ENCODE data around the gene ANKUB1. TPM values are rescaled to one million over a fixed set of nuclear protein-coding genes. Genes with fewer than 3 reads are reported as not detected.

Gene ANKUB1
- polyA plus RNA-seq, 3 donors, result 0.05 TPM; not detected in 2

GRCh38 chr3:149751551-149751950, 40.8 kb downstream of the ANKUB1 start:
- Mint-ChIP-seq H3K36me3 (peaks cover 37 to 40% of the 10 kb centered on the region in 2 donors), H3K4me3 (peak overlapping the region; percentile 95 to 99), H3K4me1 (peaks cover 21% of the 10 kb centered on the region), H3K27me3 (ENCODE audit: low read depth in 3 of 3) (peaks cover 0 to 2% (median 0%) of the 10 kb centered on the region in 3 donors), H3K9me3 (peaks cover 0 to 3% (median 0%) of the 10 kb centered on the region in 7 donors), H3K27ac (peak overlapping the region in 2 of 7 donors; percentile 40 to 94)
- Histone ChIP-seq H3K79me2 (ENCODE audit: insufficient read depth, low read length) (peaks cover 9% of the 10 kb centered on the region), H3K4me1 (ENCODE audit: control insufficient read depth in 1 of 2, insufficient read depth in 2 of 2, low read length in 2 of 2) (peaks cover 7 to 24% of the 10 kb centered on the region in 2 donors), H3K4me2 (replicated peaks; ENCODE audit: extremely low read depth, low read length, poor library complexity, severe bottlenecking) (peak overlapping the region; percentile 84), H3K9me3 (replicated peaks in 1 of 2; ENCODE audit: control insufficient read depth in 1 of 2, insufficient read depth in 1 of 2, low read length in 2 of 2) (no peaks in the 10 kb centered on the region), H3K27me3 (ENCODE audit: control insufficient read depth in 2 of 2, insufficient read depth in 2 of 2, low read length in 2 of 2) (no peaks in the 10 kb centered on the region), H2AFZ (ENCODE audit: insufficient read depth, low read depth, low read length, poor library complexity, severe bottlenecking) (peak overlapping the region; percentile 95), H3K27ac (ENCODE audit: low read depth in 1 of 2, low read length in 2 of 2) (peak overlapping the region in 1 of 2 donors; percentile 83), H3K4me3 (replicated peaks in 1 of 3; ENCODE audit: low read depth in 2 of 3, low read length in 3 of 3) (peak overlapping the region; percentile 86 to 97 (median 95)), H4K20me1 (ENCODE audit: insufficient read depth, low read length) (no peaks in the 10 kb centered on the region), H3K36me3 (replicated peaks in 1 of 2; ENCODE audit: control insufficient read depth in 1 of 2, insufficient read depth in 2 of 2, low read length in 2 of 2) (peaks cover 30 to 38% of the 10 kb centered on the region in 2 donors), H3K9ac (ENCODE audit: insufficient read depth, low read length, poor library complexity, severe bottlenecking) (peak overlapping the region; percentile 80)
- 16% methylated on average over 3 of the region's 4 CpGs for WGBS (ENCODE audit: insufficient coverage)
- peak in 2 of 3 donors; percentile 35 to 46 for DNase-seq
- TF ChIP-seq CTCF (IDR thresholded peaks at IDR 0.05), result no peak
- intact Hi-C loops (cut with micrococcal nuclease), result loop anchor here in 1 of 2 donors (5.0 kb wide), 1 partner anchor 56 kb away; no protein-coding TSS in a partner anchor

- Mint-ChIP-seq H3K4me3 (no peak overlapping the region), H3K27me3 (ENCODE audit: low read depth in 3 of 3) (no peaks in the 10 kb centered on the region), H3K4me1 (no peaks in the 10 kb centered on the region), H3K9me3 (no peaks in the 10 kb centered on the region), H3K36me3 (peaks cover 78 to 81% of the 10 kb centered on the region in 2 donors), H3K27ac (no peak overlapping the region)
- Histone ChIP-seq H3K36me3 (replicated peaks in 1 of 2; ENCODE audit: control insufficient read depth in 1 of 2, insufficient read depth in 2 of 2, low read length in 2 of 2) (peaks cover 71 to 95% of the 10 kb centered on the region in 2 donors), H3K79me2 (ENCODE audit: insufficient read depth, low read length) (no peaks in the 10 kb centered on the region), H3K27me3 (ENCODE audit: control insufficient read depth in 2 of 2, insufficient read depth in 2 of 2, low read length in 2 of 2) (no peaks in the 10 kb centered on the region), H3K4me1 (ENCODE audit: control insufficient read depth in 1 of 2, insufficient read depth in 2 of 2, low read length in 2 of 2) (no peaks in the 10 kb centered on the region), H3K27ac (ENCODE audit: low read depth in 1 of 2, low read length in 2 of 2) (no peak overlapping the region), H3K9me3 (replicated peaks in 1 of 2; ENCODE audit: control insufficient read depth in 1 of 2, insufficient read depth in 1 of 2, low read length in 2 of 2) (no peaks in the 10 kb centered on the region), H4K20me1 (ENCODE audit: insufficient read depth, low read length) (no peaks in the 10 kb centered on the region), H3K4me3 (replicated peaks in 1 of 3; ENCODE audit: low read depth in 2 of 3, low read length in 3 of 3) (no peak overlapping the region), H3K4me2 (replicated peaks; ENCODE audit: extremely low read depth, low read length, poor library complexity, severe bottlenecking) (no peak overlapping the region), H3K9ac (ENCODE audit: insufficient read depth, low read length, poor library complexity, severe bottlenecking) (no peak overlapping the region), H2AFZ (ENCODE audit: insufficient read depth, low read depth, low read length, poor library complexity, severe bottlenecking) (no peak overlapping the region)
- WGBS (ENCODE audit: insufficient coverage), result 92% methylated on average over 2 of the region's 3 CpGs
- intact Hi-C loops (cut with micrococcal nuclease), result no loop called here
- DNase-seq, result no peak
- no peak for TF ChIP-seq CTCF (IDR thresholded peaks at IDR 0.05)
Measured at GRCh38 chr3:149744606-149745005, 47.7 kb downstream of the ANKUB1 start.

Measured in CD14-positive monocyte (primary cell).